Left ventricle myocardium inferior (tissue), 1 donor: Measurements from ENCODE around the gene LGI4. TPM values are rescaled to one million over a fixed set of nuclear protein-coding genes. Genes with fewer than 3 reads are reported as not detected.
"Not testable (repeated sequence)": the region's sequence is repeated elsewhere in the genome, so short reads cannot be mapped to it uniquely, and the experiment has no call there.

ENCODE experiments used
- DNase-seq: peaks from one replicate; pipeline ENCODE4 v3.0.0-alpha.2; 2020
- H3K27ac ChIP-seq: fragments of 200-600 bp; replicated peaks from 2 replicates; pipeline ENCODE4 v1.8.0; 2021
- H3K27me3 ChIP-seq: fragments of 200-600 bp; 2 replicates; pipeline ENCODE4 v1.8.0; 2021; ENCODE audit warnings: low read depth
- H3K36me3 ChIP-seq: fragments of 200-600 bp; 2 replicates; pipeline ENCODE4 v1.8.0; 2021
- H3K4me1 ChIP-seq: fragments of 200-600 bp; 2 replicates; pipeline ENCODE4 v1.8.0; 2021
- H3K4me3 ChIP-seq: fragments of 200-600 bp; 2 replicates; pipeline ENCODE4 v1.8.0; 2021; ENCODE audit warnings: mild to moderate bottlenecking, moderate library complexity
- H3K9me3 ChIP-seq: fragments of 200-600 bp; replicated peaks from 2 replicates; pipeline ENCODE4 v1.8.0; 2021
- intact Hi-C: fragments of 100-400 bp; cut with micrococcal nuclease; formaldehyde crosslinking; loops from one replicate; pipeline ENCODE4 v1.11.0; 2022
- total RNA-seq: library from RNA; stranded (reverse); fragmentation: NEBNext Ultra II Directional; extraction: Animal tissue kit (Norgen Biotek cat#: 25700); gene quantifications from one replicate; pipeline ENCODE4 v1.2.1, GENCODE V29; 2021
- TF ChIP-seq, protein P1 (sequence below): fragments of 200-600 bp; IDR thresholded peaks from 2 replicates; pipeline ENCODE4 v1.8.0; 2021; ENCODE audit warnings: antibody characterized with exemption, mild to moderate bottlenecking, borderline replicate concordance
- donor health status: DM: no; HTN: yes; CAD: no; lungs with severe emphysema.

Gene LGI4
- total RNA-seq, 1 donor from 2014 or later: 8.4 TPM

DNA sequence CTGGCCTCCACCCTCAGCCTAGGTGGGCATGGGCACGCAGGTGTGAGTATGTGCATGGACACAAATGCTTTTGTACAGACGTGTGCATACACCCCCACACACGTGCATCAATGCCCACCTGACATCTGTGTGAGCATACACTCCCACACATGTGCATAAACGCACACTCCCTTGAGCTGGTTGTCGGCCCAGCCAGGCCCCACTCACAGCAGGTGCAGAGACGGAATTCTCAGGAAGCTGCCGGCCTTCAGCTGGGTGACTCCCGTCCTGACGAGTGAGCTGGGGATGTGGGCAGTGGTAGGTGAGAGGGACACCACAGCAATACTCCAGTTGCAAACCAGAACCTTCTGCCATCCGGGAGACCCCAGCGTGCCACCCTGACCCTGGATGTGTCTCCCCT lies 1.0 kb downstream of the LGI4 start:
- DNase-seq: no peak
- no peaks in the 10 kb centered on the region for H3K9me3 ChIP-seq
- intact Hi-C loops: no loop called here
- TF ChIP-seq, protein P1, sequence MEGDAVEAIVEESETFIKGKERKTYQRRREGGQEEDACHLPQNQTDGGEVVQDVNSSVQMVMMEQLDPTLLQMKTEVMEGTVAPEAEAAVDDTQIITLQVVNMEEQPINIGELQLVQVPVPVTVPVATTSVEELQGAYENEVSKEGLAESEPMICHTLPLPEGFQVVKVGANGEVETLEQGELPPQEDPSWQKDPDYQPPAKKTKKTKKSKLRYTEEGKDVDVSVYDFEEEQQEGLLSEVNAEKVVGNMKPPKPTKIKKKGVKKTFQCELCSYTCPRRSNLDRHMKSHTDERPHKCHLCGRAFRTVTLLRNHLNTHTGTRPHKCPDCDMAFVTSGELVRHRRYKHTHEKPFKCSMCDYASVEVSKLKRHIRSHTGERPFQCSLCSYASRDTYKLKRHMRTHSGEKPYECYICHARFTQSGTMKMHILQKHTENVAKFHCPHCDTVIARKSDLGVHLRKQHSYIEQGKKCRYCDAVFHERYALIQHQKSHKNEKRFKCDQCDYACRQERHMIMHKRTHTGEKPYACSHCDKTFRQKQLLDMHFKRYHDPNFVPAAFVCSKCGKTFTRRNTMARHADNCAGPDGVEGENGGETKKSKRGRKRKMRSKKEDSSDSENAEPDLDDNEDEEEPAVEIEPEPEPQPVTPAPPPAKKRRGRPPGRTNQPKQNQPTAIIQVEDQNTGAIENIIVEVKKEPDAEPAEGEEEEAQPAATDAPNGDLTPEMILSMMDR: no peak
- peak overlapping the region; percentile 57 for H3K4me3 ChIP-seq
- H3K27me3 ChIP-seq: peaks cover 11% of the 10 kb centered on the region
- peak overlapping the region; percentile 75 for H3K27ac ChIP-seq
- peaks cover 37% of the 10 kb centered on the region for H3K4me1 ChIP-seq
- H3K36me3 ChIP-seq: no peaks in the 10 kb centered on the region

DNA sequence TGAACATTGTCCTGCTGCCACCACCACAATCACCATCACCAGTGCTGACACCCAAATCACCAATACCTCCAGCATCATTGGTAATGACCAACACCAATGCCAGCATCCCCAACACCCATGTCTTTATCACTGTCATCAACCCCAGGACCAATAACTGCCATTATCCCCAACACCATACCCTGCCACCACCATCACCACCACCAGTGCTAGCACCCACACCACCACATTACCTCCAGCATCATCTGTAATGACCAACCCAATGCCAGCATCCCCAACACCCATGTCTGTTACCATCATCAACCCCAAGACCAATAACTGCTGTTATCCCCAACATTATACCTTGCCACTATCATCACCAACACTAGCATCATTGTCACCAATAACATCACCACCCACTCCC lies 2.6 kb downstream of the LGI4 start:
- H3K4me1 ChIP-seq: peaks cover 22% of the 10 kb centered on the region
- no peak overlapping the region for H3K27ac ChIP-seq
- H3K9me3 ChIP-seq: no peaks in the 10 kb centered on the region
- H3K4me3 ChIP-seq: no peak overlapping the region
- intact Hi-C loops: no loop called here
- no peaks in the 10 kb centered on the region for H3K27me3 ChIP-seq
- TF ChIP-seq, protein P1: no peak
- no peaks in the 10 kb centered on the region for H3K36me3 ChIP-seq
- DNase-seq: no peak

DNA sequence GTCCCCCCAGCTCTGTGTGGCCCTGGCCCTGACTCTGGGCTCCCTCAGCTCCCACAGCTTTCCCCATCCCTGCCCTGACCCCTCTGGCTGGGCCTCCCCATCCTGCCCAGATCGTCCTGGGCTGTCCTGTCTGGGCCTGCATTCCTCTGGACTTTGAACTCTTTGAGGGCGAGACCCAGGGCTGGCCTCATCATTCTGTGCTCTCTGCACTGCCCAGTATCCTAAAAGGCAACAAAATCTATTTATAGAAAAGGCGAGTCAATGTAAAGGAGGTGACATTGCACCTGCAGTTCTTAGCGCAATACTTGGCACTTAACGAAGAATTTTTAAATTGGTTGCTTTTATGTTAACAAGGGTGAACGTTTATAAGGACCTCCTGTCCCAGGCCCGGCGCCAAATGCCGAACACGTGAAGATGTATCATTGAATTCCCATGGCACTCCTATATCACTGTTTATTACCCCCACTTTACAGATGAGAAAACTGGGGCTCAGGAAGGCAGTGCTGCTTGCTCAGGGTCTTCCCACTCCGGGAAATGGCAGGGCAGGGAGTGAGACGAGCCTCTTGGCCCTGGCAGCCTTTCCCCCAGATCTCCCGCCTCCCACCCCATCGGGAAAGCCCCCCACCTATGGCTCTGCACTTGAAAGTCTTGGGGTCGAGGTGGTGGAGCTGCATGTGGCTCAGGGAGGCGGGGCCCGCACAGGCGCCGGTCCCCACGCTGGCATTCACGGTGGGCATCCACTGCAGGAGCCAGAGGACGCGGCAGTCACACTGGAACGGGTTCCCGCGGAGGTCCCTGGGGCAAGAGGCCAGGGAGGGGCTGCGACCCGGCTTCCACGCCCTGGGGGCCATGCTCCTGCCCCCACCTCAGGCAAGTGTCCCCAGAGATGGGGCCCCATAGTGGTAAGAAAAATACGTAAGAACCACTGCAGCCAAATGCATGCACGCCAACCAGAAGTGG lies 3.8 kb downstream of the LGI4 start:
- peaks cover 22% of the 10 kb centered on the region for H3K4me1 ChIP-seq

DNA sequence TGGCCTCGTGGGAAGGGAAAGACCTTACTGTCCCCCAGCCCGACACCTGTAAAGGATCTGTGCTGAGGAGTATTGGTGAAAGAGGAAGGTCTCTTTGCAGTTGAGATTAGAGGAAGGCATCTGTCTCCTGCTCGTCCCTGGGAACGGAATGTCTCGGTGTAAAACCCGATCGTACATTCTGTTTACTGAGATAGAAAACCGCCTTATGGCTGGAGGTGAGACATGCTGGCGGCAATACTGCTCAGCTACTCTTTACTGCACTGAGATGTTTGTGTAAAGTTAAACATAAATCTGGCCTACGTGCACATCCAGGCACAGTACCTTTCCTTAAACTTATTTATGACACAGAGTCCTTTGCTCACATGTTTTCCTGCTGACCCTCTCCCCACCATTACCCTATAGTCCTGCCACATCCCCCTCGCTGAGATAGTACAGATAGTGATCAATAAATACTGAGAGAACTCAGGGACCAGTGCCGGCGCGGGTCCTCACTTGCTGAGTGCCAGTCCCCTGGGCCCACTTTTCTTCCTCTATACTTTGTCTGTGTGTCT lies 5.1 kb downstream of the LGI4 start:
- intact Hi-C loops, DNase-seq, H3K9me3 ChIP-seq, H3K27me3 ChIP-seq, H3K36me3 ChIP-seq, H3K4me3 ChIP-seq: not testable (repeated sequence)
- Histone ChIP-seq H3K27ac (peak overlapping the region; percentile 38), H3K4me1 (peaks cover 21% of the 10 kb centered on the region)

More for the DNA sequence above, 3.8 kb downstream of the LGI4 start:
- no peaks in the 10 kb centered on the region for H3K9me3 ChIP-seq
- intact Hi-C loops: no loop called here
- TF ChIP-seq, protein P1: no peak
- H3K4me3 ChIP-seq: no peak overlapping the region
- DNase-seq: no peak
- no peak overlapping the region for H3K27ac ChIP-seq
- H3K27me3 ChIP-seq: no peaks in the 10 kb centered on the region
- no peaks in the 10 kb centered on the region for H3K36me3 ChIP-seq

DNA sequence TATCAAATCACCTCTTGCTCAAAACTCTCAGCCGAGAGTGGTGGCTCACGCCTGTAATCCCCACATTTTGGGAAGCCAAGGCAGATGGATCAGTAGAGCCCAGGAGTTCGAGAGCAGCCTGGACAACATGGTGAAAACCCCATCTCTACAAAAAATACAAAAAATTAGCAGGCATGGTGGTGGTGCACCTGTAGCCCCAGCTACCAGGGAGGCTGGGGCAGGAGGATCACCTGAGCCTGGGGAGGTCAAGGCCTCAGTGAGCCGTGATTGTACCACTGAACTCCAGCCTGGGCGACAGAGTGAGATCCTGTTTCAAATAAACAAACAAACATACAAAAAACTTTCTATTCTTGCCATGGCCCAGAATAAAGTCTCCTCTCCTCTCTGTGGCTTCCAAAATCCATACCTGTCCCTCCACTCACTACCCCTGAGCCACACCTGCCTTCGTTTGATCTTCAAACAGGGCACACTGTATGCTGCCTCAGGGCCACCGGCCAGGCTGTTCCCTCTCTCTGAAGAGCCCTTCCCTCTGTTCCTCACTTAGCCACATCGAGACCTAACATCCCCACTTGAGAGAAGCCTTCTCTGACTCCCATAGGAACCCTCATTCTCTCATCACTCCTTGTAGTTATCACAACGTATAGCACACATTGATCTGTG lies 6.3 kb downstream of the LGI4 start:
- intact Hi-C loops: no loop called here
- TF ChIP-seq, protein P1: no peak
- H3K4me3 ChIP-seq: no peak overlapping the region
- H3K27ac ChIP-seq: no peak overlapping the region
- H3K36me3 ChIP-seq: no peaks in the 10 kb centered on the region
- H3K27me3 ChIP-seq: no peaks in the 10 kb centered on the region
- H3K4me1 ChIP-seq: peaks cover 29% of the 10 kb centered on the region
- no peaks in the 10 kb centered on the region for H3K9me3 ChIP-seq
- no peak for DNase-seq
